Measurements from ENCODE around the gene CREB3L2. TPM values are rescaled to one million over a fixed set of nuclear protein-coding genes. Genes with fewer than 3 reads are reported as not detected.

CREB3L2 gene
- total RNA-seq, 1 experiment from 2014 or later: 18.1 TPM

GRCh38 chr7:138000081-138000701 lies 1.7 kb downstream of the CREB3L2 start:
- Histone ChIP-seq H2AFZ (ENCODE audit: low read length) (peak overlapping the region; percentile 94), H3K27ac (ENCODE audit: low read length) (peak overlapping the region; percentile 76), H3K79me2 (ENCODE audit: low read length) (peaks cover 59% of the 10 kb centered on the region), H3K4me2 (ENCODE audit: low read length) (peak overlapping the region; percentile 96), H3K9ac (ENCODE audit: low read length) (peak overlapping the region; percentile 91), H3F3A (ENCODE audit: low read length, unreplicated experiment) (no peaks in the 10 kb centered on the region), H3K4me3 (ENCODE audit: low read length) (peak overlapping the region; percentile 95), H3K36me3 (ENCODE audit: low read depth, low read length) (no peaks in the 10 kb centered on the region), H3K27me3 (ENCODE audit: low read length) (no peaks in the 10 kb centered on the region), H3K9me3 (ENCODE audit: low read length) (no peaks in the 10 kb centered on the region), H4K20me1 (ENCODE audit: low read length) (no peaks in the 10 kb centered on the region), H3K9me2 (replicated peaks; ENCODE audit: low read length) (no peaks in the 10 kb centered on the region), H3K4me1 (ENCODE audit: insufficient read depth, low read length) (peaks cover 26% of the 10 kb centered on the region)
- ChIA-PET CTCF (no interaction called here), POLR2A (ENCODE audit: unreplicated experiment) (interaction anchor here (0.6 kb wide), 2 partner anchors 811 to 847 kb away, joined by 4 to 8 read pairs; no protein-coding TSS in a partner anchor)
- intact Hi-C loops (cut with micrococcal nuclease): no loop called here
- DNase-seq (no peak), ATAC-seq (no peak)
- TF ChIP-seq EZH2phosphoT487 (IDR thresholded peaks at IDR 0.05; ENCODE audit: borderline replicate concordance, low read length): no peak
- no peak for TF ChIP-seq CTCF (conservative IDR thresholded peaks at IDR 0.05; ENCODE audit: low read depth, low read length)
- no peak for TF ChIP-seq EZH2 (IDR thresholded peaks at IDR 0.05; ENCODE audit: low read length, unreplicated experiment)
- no TSS peak for BruUV-seq (replicated peaks)

GRCh38 chr7:137999496-138000080 lies 2.3 kb downstream of the CREB3L2 start:
- Histone ChIP-seq H3K9ac (ENCODE audit: low read length) (peak overlapping the region; percentile 91), H3K9me2 (replicated peaks; ENCODE audit: low read length) (no peaks in the 10 kb centered on the region), H3K27me3 (ENCODE audit: low read length) (no peaks in the 10 kb centered on the region), H3K4me3 (ENCODE audit: low read length) (peak overlapping the region; percentile 95), H2AFZ (ENCODE audit: low read length) (no peak overlapping the region), H3K27ac (ENCODE audit: low read length) (peak overlapping the region; percentile 76), H3K9me3 (ENCODE audit: low read length) (no peaks in the 10 kb centered on the region), H4K20me1 (ENCODE audit: low read length) (no peaks in the 10 kb centered on the region), H3K4me1 (ENCODE audit: insufficient read depth, low read length) (peaks cover 26% of the 10 kb centered on the region), H3K79me2 (ENCODE audit: low read length) (peaks cover 59% of the 10 kb centered on the region), H3K36me3 (ENCODE audit: low read depth, low read length) (no peaks in the 10 kb centered on the region), H3F3A (ENCODE audit: low read length, unreplicated experiment) (no peaks in the 10 kb centered on the region), H3K4me2 (ENCODE audit: low read length) (peak overlapping the region; percentile 96)
- DNase-seq (no peak), ATAC-seq (no peak)
- ChIA-PET CTCF (no interaction called here), POLR2A (ENCODE audit: unreplicated experiment) (interaction anchor here (0.6 kb wide), 2 partner anchors 811 to 847 kb away, joined by 4 to 8 read pairs; no protein-coding TSS in a partner anchor)
- BruUV-seq (replicated peaks): no TSS peak
- no peak for TF ChIP-seq EZH2phosphoT487 (IDR thresholded peaks at IDR 0.05; ENCODE audit: borderline replicate concordance, low read length)
- no peak for TF ChIP-seq EZH2 (IDR thresholded peaks at IDR 0.05; ENCODE audit: low read length, unreplicated experiment)
- no peak for TF ChIP-seq CTCF (conservative IDR thresholded peaks at IDR 0.05; ENCODE audit: low read depth, low read length)
- intact Hi-C loops (cut with micrococcal nuclease): no loop called here

GRCh38 chr7:137998250-137998649 lies 3.6 kb downstream of the CREB3L2 start:
- intact Hi-C loops (cut with micrococcal nuclease): no loop called here
- Histone ChIP-seq H3K27me3 (ENCODE audit: low read length) (no peaks in the 10 kb centered on the region), H3K9ac (ENCODE audit: low read length) (no peak overlapping the region), H2AFZ (ENCODE audit: low read length) (no peak overlapping the region), H3K4me3 (ENCODE audit: low read length) (no peak overlapping the region), H3K79me2 (ENCODE audit: low read length) (peaks cover 66% of the 10 kb centered on the region), H3K36me3 (ENCODE audit: low read depth, low read length) (no peaks in the 10 kb centered on the region), H3K4me1 (ENCODE audit: insufficient read depth, low read length) (peaks cover 26% of the 10 kb centered on the region), H4K20me1 (ENCODE audit: low read length) (no peaks in the 10 kb centered on the region), H3K27ac (ENCODE audit: low read length) (peak overlapping the region; percentile 76), H3F3A (ENCODE audit: low read length, unreplicated experiment) (no peaks in the 10 kb centered on the region), H3K9me2 (replicated peaks; ENCODE audit: low read length) (no peaks in the 10 kb centered on the region), H3K9me3 (ENCODE audit: low read length) (no peaks in the 10 kb centered on the region), H3K4me2 (ENCODE audit: low read length) (peak overlapping the region; percentile 96; the same call in 1 of the 2 replicates)
- ATAC-seq (no peak), DNase-seq (no peak)
- TF ChIP-seq CTCF (conservative IDR thresholded peaks at IDR 0.05; ENCODE audit: low read depth, low read length) (no peak), EZH2 (IDR thresholded peaks at IDR 0.05; ENCODE audit: low read length, unreplicated experiment) (no peak), EZH2phosphoT487 (IDR thresholded peaks at IDR 0.05; ENCODE audit: borderline replicate concordance, low read length) (no peak)
- ChIA-PET POLR2A (ENCODE audit: unreplicated experiment) (no interaction called here), CTCF (no interaction called here)
- no TSS peak for BruUV-seq (replicated peaks)

Measured in PC-3 (cell line).